Neural crest cell (in vitro differentiated cells): ENCODE measurements around the gene PERM1. TPM values are rescaled to one million over a fixed set of nuclear protein-coding genes. Genes with fewer than 3 reads are reported as not detected.
"Not testable (repeated sequence)": the region's sequence is repeated elsewhere in the genome, so short reads cannot be mapped to it uniquely, and the experiment has no call there.

Experiments
- DNase-seq: peaks from one replicate; pipeline ENCODE4 v3.0.0; 2021; ENCODE audit warnings: low read depth, mixed read lengths, low spot score
- H3K27ac Mint-ChIP-seq: one replicate; pipeline ENCODE4 v1.8.0; 2021; ENCODE audit warnings: mild to moderate bottlenecking, mixed read lengths; ENCODE audit not compliant: unreplicated experiment
- H3K27me3 Mint-ChIP-seq: 2 replicates; pipeline ENCODE4 v1.8.0; 2021; ENCODE audit warnings: low read depth, mild to moderate bottlenecking, mixed read lengths
- H3K36me3 Mint-ChIP-seq: 2 replicates; pipeline ENCODE4 v1.8.0; 2021; ENCODE audit warnings: low read depth, mild to moderate bottlenecking, mixed read lengths
- H3K4me1 Mint-ChIP-seq: 2 replicates; pipeline ENCODE4 v1.8.0; 2021; ENCODE audit warnings: mixed read lengths
- H3K4me3 Mint-ChIP-seq: one replicate; pipeline ENCODE4 v1.8.0; 2021; ENCODE audit warnings: mild to moderate bottlenecking, mixed read lengths
- H3K9me3 Mint-ChIP-seq: 2 replicates; pipeline ENCODE4 v1.8.0; 2021; ENCODE audit warnings: mixed read lengths
- CTCF ChIP-seq: fragments of 200-600 bp; sonication (generic); conservative IDR thresholded peaks from 2 replicates; pipeline ENCODE4 v1.5.0; 2021; ENCODE audit warnings: antibody characterized with exemption, mild to moderate bottlenecking
- total RNA-seq: library from RNA; stranded (reverse); gene quantifications from 2 replicates; pipeline ENCODE4 v1.2.1, GENCODE V29; 2021

PERM1 gene
- total RNA-seq, 1 donor from 2014 or later, result not detected

- Mint-ChIP-seq H3K4me3 (no peak overlapping the region), H3K27me3 (peaks cover 56% of the 10 kb centered on the region), H3K9me3 (peaks cover 3% of the 10 kb centered on the region), H3K27ac (no peak overlapping the region), H3K36me3 (peaks cover 6% of the 10 kb centered on the region), H3K4me1 (peaks cover 8% of the 10 kb centered on the region)
- no peak for DNase-seq
- TF ChIP-seq CTCF, result no peak
Measured at GRCh38 chr1:993379-993995, 11.6 kb upstream of the PERM1 start.

- Mint-ChIP-seq H3K27ac (no peak overlapping the region), H3K4me1 (peaks cover 8% of the 10 kb centered on the region), H3K27me3 (peaks cover 61% of the 10 kb centered on the region), H3K4me3 (no peak overlapping the region), H3K9me3 (peaks cover 3% of the 10 kb centered on the region), H3K36me3 (peaks cover 6% of the 10 kb centered on the region)
- DNase-seq, result no peak
- TF ChIP-seq CTCF, result no peak
Measured at GRCh38 chr1:992362-992761, 10.5 kb upstream of the PERM1 start.

GRCh38 chr1:991895-992294, 10.0 kb upstream of the PERM1 start:
- DNase-seq, result no peak
- H3K9me3 Mint-ChIP-seq, result peaks cover 3% of the 10 kb centered on the region
- H3K27ac Mint-ChIP-seq, result no peak overlapping the region
- peaks cover 58% of the 10 kb centered on the region for H3K27me3 Mint-ChIP-seq
- peaks cover 6% of the 10 kb centered on the region for H3K36me3 Mint-ChIP-seq
- no peak for TF ChIP-seq CTCF
- peaks cover 8% of the 10 kb centered on the region for H3K4me1 Mint-ChIP-seq
- H3K4me3 Mint-ChIP-seq, result no peak overlapping the region

GRCh38 chr1:991275-991674, 9.4 kb upstream of the PERM1 start:
- H3K27me3 Mint-ChIP-seq, result peaks cover 60% of the 10 kb centered on the region

GRCh38 chr1:988061-988460, 6.2 kb upstream of the PERM1 start:
- not testable (repeated sequence) for H3K4me3 Mint-ChIP-seq, H3K27ac Mint-ChIP-seq, H3K36me3 Mint-ChIP-seq, H3K4me1 Mint-ChIP-seq, DNase-seq, H3K9me3 Mint-ChIP-seq
- peaks cover 69% of the 10 kb centered on the region for H3K27me3 Mint-ChIP-seq

More at GRCh38 chr1:991275-991674, 9.4 kb upstream of the PERM1 start:
- not testable (repeated sequence) for DNase-seq, H3K36me3 Mint-ChIP-seq, H3K4me1 Mint-ChIP-seq, H3K9me3 Mint-ChIP-seq, H3K27ac Mint-ChIP-seq, H3K4me3 Mint-ChIP-seq

GRCh38 chr1:985126-985525, 3.2 kb upstream of the PERM1 start:
- DNase-seq, result no peak
- TF ChIP-seq CTCF, result no peak
- no peaks in the 10 kb centered on the region for H3K4me1 Mint-ChIP-seq
- peaks cover 3% of the 10 kb centered on the region for H3K36me3 Mint-ChIP-seq
- no peak overlapping the region for H3K4me3 Mint-ChIP-seq
- H3K9me3 Mint-ChIP-seq, result no peaks in the 10 kb centered on the region
- H3K27me3 Mint-ChIP-seq, result peaks cover 58% of the 10 kb centered on the region
- no peak overlapping the region for H3K27ac Mint-ChIP-seq
